Loucy (cell line): ENCODE measurements around the gene LDAF1.

Experiments used
- CTCF ChIP-seq: fragments of 200-600 bp; sonication (generic); conservative IDR thresholded peaks from 2 replicates; pipeline ENCODE4 v1.5.1; 2014; ENCODE audit warnings: mild to moderate bottlenecking, antibody characterized with exemption, low read length
- EZH2phosphoT487 ChIP-seq: fragments of 200-600 bp; IDR thresholded peaks from 2 replicates; pipeline ENCODE4 v1.6.1; 2018; ENCODE audit warnings: antibody characterized with exemption, mild to moderate bottlenecking, moderate library complexity, borderline replicate concordance

DNA sequence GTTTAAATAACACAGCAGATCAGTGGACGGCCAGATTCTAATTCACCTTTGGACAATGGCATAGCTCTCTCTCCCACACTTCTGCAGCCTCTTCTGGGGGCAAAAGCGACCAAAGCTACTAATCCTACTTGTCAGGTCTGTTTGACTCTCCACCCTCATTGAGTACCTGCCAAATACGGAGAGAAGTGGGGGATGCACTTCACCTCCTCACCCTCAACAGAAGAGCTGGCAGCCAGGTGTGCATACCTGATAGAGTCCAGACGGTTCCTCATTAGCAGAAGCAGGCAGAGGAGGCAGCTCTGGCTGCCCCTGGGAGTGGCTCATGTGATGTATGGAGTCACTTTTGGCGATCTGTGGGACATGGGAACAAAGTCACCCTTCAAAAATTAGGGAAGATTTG lies 12.7 kb upstream of the LDAF1 start:
- TF ChIP-seq CTCF: no peak
- TF ChIP-seq EZH2phosphoT487: no peak
